K562 (cell line): ENCODE measurements around the gene GALT. TPM values are rescaled to one million over a fixed set of nuclear protein-coding genes. Genes with fewer than 3 reads are reported as not detected.

ENCODE experiments used
- CAMTA2 ChIP-seq: fragments of 250-450 bp; sonication (Bioruptor Pico); conservative IDR thresholded peaks from 2 replicates; pipeline ENCODE4 v1.5.1; 2022
- CREM ChIP-seq: IDR thresholded peaks from 2 replicates; pipeline ENCODE4 v1.6.1; 2014; ENCODE audit warnings: antibody characterized with exemption, low read depth
- ESRRA ChIP-seq: fragments of 450-650 bp; IDR thresholded peaks from 2 replicates; pipeline ENCODE4 v1.6.1; 2014; ENCODE audit warnings: low read depth, mild to moderate bottlenecking, moderate library complexity, borderline replicate concordance
- MBD1 ChIP-seq: fragments of 250-450 bp; sonication (Bioruptor Pico); IDR thresholded peaks from 2 replicates; pipeline ENCODE4 v1.8.0; 2022; ENCODE audit warnings: inconsistent platforms
- PHF20 ChIP-seq: fragments of 450-650 bp; IDR thresholded peaks from 2 replicates; pipeline ENCODE4 v1.6.1; 2018; ENCODE audit not compliant: partially characterized antibody
- PHF8 ChIP-seq: fragments of 200-600 bp; sonication (generic); IDR thresholded peaks from 2 replicates; pipeline ENCODE4 v1.6.1; 2012; ENCODE audit warnings: mixed run types, mild to moderate bottlenecking, inconsistent platforms, low read length, moderate library complexity, borderline replicate concordance
- SMAD2 ChIP-seq: fragments of 150-350 bp; IDR thresholded peaks from 2 replicates; pipeline ENCODE4 v1.6.1; 2014; ENCODE audit warnings: low read depth, mild to moderate bottlenecking, low read length
- SNRNP70 ChIP-seq: fragments of 200-400 bp; formaldehyde crosslinking; optimal IDR thresholded peaks from 2 replicates; pipeline ENCODE3; 2017; ENCODE audit warnings: low read depth, low read length
- TEAD4 ChIP-seq, 2 experiments: sonication (generic) in 1 of 2; formaldehyde crosslinking in 1 of 2; IDR thresholded peaks; 2 replicates each; pipeline versions ENCODE4 v1.6.1 to v1.8.0; 2012 to 2022; ENCODE audit warnings: borderline replicate concordance in 1 of 2, inconsistent platforms in 1 of 2, low read length in 1 of 2, mild to moderate bottlenecking in 1 of 2, missing genetic modification reagents in 1 of 2
- TRIM24 ChIP-seq, 2 experiments: fragments of 450-650 bp; IDR thresholded peaks; 2 replicates each; pipeline ENCODE4 v1.6.1; 2016
- ZBTB11 ChIP-seq, 3 experiments: fragments of 200-800 bp in 1 of 3; fragments of 250-450 bp in 1 of 3; fragments of 450-650 bp in 1 of 3; sonication (Bioruptor Pico) in 1 of 3; sonication (Bioruptor generic) in 1 of 3; formaldehyde crosslinking in 1 of 3; IDR thresholded peaks; 2 replicates each; pipeline versions ENCODE4 v1.6.1 to v1.8.0; 2016 to 2022; ENCODE audit warnings: mild to moderate bottlenecking in 2 of 3, missing genetic modification characterization in 2 of 3, missing compliant biosample characterization in 1 of 3, moderate library complexity in 1 of 3
- ZNF280A ChIP-seq: fragments of 450-650 bp; IDR thresholded peaks from 2 replicates; pipeline ENCODE4 v1.6.1; 2018; ENCODE audit warnings: mild to moderate bottlenecking, low read depth; ENCODE audit not compliant: partially characterized antibody
- ZNF384 ChIP-seq: IDR thresholded peaks from 2 replicates; pipeline ENCODE4 v1.6.1; 2012; ENCODE audit warnings: low read depth, low read length, improper control_type of control experiment
- ZNF639 ChIP-seq, 2 experiments: fragments of 200-800 bp in 1 of 2; sonication (Bioruptor generic) in 1 of 2; sonication (generic) in 1 of 2; formaldehyde crosslinking in 1 of 2; IDR thresholded peaks in 1 of 2; conservative IDR thresholded peaks in 1 of 2; 2 replicates each; pipeline versions ENCODE4 v1.5.0 to v1.6.1; 2016 to 2020; ENCODE audit warnings: missing compliant biosample characterization in 1 of 2, missing genetic modification characterization in 1 of 2, missing genetic modification reagents in 1 of 2
- ZNF740 ChIP-seq, 3 experiments: fragments of 200-800 bp in 1 of 3; sonication (Bioruptor generic) in 1 of 3; sonication (generic) in 1 of 3; formaldehyde crosslinking in 1 of 3; IDR thresholded peaks; 2 replicates each; pipeline versions ENCODE4 v1.6.1 to v1.8.0; 2016 to 2022; ENCODE audit warnings: mild to moderate bottlenecking in 2 of 3, missing compliant biosample characterization in 2 of 3, missing genetic modification characterization in 2 of 3, missing genetic modification reagents in 1 of 3
- polyA plus RNA-seq, 8 experiments: library from polyadenylated mRNA; depleted of rRNA in 4 of 8; stranded (reverse) in 5 of 8; unstranded in 3 of 8; fragments of >200 nt; fragmentation: Nextera tagmentation in 2 of 8; fragmentation: Illumina TruSeq in 1 of 8; extraction: Ambion mirVana in 2 of 8; extraction: Trizol in 1 of 8; gene quantifications; 2 replicates each; pipeline versions ENCODE4 v1.2.1 to v1.2.3, GENCODE V29; 2011 to 2014; ENCODE audit warnings: inconsistent platforms in 1 of 8, missing spikeins in 1 of 8
- total RNA-seq, 7 experiments: library from RNA; depleted of rRNA in 6 of 7; stranded (reverse); fragments of >200 nt in 6 of 7; fragmentation: Illumina TruSeq in 2 of 7; extraction: Trizol in 2 of 7; gene quantifications; 2 replicates each; pipeline versions ENCODE4 v1.2.1 to v1.2.3, GENCODE V29; 2011 to 2021; ENCODE audit warnings: low replicate concordance in 1 of 7

Gene GALT
- total and polyA plus RNA-seq, 9 of the 15 experiments (the other 6 are each of a cell fraction or from before 2014, with no cell fraction given), result 7.3 to 29.2 (median 15.6) TPM

GRCh38 chr9:34665381-34666250 is 19.1 kb downstream of the GALT start (continued):
- TF ChIP-seq SMAD2 (no peak), ZNF384 (no peak), ZNF639 (CRISPR knock-in tag; conservative IDR thresholded peaks at IDR 0.05 in 1 of 2, IDR thresholded peaks at IDR 0.05 in 1 of 2) (no peak), CAMTA2 (CRISPR knock-in tag) (no peak), ZBTB11 (CRISPR knock-in tag; IDR thresholded peaks at IDR 0.05) (peak in 1 of 3 experiments; percentile 90; a peak in 3 of 6 replicates), TEAD4 (IDR thresholded peaks at IDR 0.05; ENCODE audit: low read length) (peak; percentile 75), TEAD4 (CRISPR knock-in tag; IDR thresholded peaks at IDR 0.05; ENCODE audit: borderline replicate concordance) (no peak), ZNF740 (CRISPR knock-in tag; IDR thresholded peaks at IDR 0.05) (no peak), ZNF740 (tag; IDR thresholded peaks at IDR 0.05) (0 out of 4 replicates have a peak, but pooled peaks of 1 of the 2 experiments have one; percentile 21), ESRRA (no peak), SNRNP70 (no peak), CREM (peak; percentile 97), TRIM24 (IDR thresholded peaks at IDR 0.05) (no peak), PHF20 (peak; percentile 33), MBD1 (CRISPR knock-in tag) (no peak), ZNF280A (no peak), PHF8 (peak; percentile 77; the same call in 1 of the 2 replicates)
